NCI-H748 treated with DMSO at 0.1 percent for 48 hours (cell line): Measurements from ENCODE around the gene RGS9.
"Not testable (repeated sequence)": the region's sequence is repeated elsewhere in the genome, so short reads cannot be mapped to it uniquely, and the experiment has no call there.

Experiments used
- DNase-seq: peaks from one replicate; lab custom pipeline; 2025; lab: John Stamatoyannopoulos, UW

RGS9 gene

DNA sequence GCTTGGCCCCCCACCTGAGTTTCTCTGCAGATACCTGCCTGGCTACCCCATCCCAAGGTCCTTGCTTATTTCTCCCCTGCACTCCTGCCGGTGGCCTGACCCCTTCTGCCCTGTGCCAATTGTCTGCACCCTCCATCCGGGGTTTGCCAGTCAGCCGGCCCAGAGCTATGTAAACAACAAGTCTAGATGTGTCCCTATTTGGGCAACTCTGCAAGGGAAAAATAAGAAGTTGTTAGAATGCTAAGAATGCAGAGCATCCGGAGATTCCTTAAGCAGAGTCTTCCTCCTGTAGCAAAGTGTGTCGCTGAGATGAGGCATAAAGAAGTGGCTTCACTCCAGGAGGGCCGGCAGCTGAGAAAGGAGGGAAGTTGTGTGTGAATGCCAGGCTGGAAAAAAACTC, 46.6 kb downstream of the RGS9 start:
- no peak for DNase-seq

DNA sequence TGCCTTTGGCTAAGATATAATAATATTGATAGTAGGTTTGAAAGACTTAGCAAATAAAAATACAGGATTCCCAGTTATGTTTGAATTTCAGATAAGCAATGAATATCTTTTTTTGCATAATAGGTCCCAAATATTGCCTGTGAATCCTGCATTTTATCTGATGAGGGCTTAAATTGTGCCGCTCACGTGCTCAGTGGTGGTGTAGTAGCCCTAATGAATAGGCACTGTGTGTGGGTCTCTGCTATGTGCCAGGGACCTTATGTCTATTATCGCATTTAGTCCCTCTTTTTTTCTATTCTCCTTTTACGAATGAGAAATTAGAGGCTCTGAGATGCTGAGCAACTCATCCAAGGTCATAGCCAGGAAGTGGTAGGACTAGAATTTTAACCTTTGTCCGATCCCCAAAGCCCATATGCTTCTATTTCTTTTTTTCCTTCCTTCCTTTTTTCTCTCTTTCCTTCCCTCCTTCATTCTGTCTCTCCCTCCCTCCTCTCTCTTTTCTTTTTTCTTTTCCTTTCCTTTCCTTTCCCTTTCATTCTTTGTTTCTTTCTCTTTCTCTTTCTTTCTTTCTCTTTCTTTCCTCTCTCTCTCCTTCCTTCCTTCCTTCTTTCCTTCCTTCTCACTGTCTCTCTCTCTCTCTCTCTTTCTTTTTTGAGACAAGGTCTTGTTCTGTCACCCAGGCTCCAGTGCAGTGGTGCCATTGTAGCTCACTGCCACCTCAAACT, 47.2 kb downstream of the RGS9 start:
- DNase-seq = no peak

DNA sequence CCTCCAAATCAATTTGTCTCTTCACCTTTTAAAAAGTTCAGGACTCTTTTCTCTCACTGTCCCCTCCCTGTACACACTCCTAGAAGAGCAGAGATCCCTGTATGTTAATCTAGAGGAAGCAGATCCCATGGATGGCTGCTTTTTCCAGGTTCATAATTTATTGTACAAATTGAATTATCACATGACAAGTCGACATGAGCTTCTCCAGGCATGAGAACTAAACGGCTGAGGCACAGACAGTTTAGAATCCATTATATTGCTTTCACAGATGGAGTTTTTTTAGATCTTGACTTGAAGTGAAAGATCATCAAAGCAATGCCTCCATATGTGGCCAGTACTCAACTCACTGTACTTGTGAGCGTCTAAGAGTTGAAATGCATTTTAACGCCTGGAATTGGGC, 47.9 kb downstream of the RGS9 start:
- DNase-seq = no peak

DNA sequence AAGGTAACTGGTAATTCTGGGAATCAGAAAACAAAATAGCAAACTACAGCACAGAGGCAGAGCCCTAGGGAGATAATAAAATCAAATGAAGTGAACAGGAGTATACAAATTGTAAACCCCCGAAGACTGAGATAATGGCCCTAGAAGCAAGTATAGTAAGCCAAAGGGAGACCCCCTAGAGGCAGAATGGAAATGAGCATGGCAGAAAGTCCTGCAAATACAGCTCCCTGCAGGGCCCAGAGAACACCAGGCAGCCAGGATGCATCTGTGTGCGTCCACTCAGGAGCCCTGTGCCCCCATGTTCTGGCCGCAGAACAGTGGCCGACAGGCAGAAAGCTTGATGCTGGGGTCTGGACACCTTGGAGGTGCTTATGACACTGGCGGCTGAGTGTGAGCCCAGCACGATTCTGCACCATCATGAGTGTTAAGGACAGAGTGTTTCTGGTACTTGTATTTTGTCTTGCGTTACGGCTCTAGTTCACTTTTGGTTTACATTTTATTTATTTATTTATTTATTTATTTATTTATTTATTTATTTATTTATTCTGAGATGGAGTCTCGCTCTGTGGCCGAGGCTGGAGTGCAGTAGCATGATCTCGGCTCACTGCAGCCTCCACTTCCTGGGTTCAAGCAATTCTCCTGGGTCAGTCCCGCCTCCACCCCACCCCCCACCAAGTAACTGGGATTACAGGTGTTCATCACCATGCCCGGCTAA, 48.7 kb downstream of the RGS9 start:
- DNase-seq = no peak

DNA sequence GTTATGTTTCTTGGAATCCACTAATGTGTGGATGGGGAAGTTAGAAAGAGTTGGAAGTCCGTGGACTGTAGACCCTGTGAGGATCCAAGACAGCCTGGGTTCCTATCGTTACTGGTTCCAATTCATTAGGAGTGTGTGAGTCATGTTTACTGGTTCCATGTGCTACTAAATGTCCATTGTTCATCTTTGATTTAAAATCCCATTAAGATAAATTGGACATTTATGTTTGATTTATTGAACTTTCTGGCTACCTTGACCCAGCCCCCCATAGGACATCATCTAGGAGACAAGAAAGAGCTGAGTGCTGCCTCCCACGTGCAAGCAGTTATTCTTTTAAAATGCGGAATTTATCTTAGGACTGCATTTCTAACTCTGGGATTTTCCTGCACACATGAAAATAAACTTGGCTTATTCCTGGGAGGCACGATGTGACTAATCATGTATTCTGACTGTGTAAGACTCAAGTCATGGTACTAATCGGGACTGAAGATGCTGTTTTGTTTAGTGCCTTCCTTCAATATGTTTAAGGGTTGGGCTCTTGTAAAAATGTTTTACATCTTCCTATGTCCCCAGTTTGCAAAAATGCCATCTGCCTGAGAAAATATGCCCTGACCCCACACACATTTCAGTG, 53.4 kb downstream of the RGS9 start:
- no peak for DNase-seq

DNA sequence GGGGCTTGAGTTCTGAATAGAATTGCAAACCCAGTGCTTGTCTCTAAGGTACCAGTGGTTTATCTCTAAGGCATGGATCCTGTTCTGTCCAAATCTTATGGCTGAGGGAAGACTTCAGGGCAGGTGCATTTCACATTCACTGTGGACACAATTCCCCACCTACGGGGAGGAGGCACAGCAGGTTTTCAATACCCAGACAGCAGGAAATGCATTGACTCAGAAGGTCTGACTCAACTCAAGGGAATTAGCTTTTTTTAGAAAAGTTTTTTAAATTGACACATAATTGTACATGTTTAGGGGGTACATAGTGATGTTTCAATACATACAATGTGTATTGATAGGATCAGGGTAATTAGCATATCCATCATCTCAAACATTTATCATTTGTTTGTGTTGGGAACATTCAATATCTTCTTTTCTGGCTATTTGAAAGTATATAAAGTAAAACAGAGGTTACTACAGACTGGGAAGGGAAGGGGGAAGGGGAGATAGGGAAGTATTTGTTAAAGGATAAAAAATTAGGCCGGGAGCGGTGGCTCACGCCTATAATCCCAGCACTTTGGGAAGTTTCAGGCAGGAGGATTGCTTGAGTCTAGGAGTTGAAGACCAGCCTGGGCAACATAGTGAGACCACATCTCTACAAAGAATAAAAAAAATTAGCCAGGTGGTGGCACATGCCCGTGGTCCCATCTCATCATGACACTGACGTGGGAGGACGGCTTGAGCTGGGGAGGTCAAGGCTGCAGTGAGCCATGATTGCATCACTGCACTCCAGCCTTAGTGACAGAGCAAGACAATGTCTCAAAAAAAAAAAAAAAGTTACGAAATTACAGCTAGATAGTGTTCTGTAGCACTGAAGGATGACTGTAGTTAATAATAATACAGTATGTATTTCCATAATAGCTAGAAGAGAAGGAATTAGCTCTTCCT, 54.9 kb downstream of the RGS9 start:
- no peak for DNase-seq

DNA sequence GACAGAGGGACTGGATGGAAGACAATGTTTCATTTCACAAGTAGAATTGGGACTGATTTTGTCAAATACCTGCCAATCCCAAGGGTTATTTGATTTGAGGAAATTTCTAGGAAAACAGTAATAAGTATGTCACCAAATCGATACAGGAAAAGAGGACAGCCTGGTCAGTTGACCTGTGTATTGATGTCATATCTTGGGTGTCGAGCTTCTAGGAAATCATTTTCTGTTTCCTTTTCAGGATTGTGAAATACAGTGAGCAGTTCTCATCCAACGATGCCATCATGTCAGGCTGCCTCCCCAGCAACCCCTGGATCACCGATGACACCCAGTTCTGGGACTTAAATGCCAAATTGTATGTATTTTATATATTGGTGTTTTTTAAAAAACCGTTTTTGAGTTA, 56.1 kb downstream of the RGS9 start:
- no peak for DNase-seq

DNA sequence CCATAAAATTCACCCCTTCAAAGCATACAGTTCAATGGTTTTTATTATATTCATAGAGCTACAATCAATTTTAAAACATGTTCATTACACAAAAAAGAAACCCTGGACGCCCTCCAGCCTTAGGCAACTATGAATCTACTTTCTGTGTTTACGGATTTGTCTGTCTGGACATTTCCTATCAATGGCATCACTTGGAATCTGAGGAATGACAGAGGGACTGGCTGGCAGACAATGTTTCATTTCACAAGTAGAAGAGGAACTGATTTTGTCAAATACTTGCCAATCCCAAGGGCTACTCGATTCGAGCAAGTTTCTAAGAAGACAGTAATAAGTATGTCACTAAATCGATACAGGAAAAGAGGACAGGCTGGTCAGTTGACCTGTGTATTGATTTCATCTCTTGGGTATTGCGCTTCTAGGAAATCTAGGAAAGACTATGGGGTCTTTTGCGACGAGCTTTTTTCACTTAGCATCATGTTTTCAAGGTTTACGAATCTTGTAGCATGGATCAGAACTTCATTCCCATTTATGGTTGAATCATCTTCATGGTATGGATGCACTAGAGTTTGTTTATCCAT, 56.6 kb downstream of the RGS9 start:
- no peak for DNase-seq

DNA sequence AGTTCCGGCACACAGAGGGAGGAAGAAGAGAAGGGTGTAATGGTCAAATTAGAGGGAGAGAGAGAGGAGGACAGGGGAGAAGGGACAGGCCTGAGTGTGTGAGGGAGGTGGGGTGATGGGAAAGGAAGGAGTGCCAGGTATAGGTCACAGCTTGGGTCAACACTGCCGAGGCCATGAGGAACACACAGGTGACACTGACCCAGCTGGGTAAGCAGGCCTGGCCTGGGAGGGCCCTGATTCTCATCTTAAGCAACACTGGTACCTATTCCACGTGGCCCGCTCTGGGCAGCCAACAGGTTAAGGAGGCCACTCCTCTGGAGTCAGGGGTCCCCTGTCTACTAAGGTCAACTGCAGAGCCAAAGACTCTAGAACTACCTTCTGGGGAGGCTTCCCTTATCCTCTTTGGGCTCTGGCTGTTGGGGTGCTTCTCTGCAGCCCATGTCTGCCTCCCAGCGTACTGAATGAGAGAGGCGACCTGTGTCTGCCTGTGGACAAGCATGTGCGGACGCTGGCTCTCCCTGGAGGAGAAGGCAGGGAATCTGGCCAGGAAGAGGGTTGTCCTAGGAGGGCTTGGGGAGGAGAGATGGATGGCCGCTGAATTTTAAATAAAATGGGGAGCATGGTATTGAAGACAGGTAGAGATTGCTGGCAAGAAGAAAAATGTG, 57.6 kb downstream of the RGS9 start:
- DNase-seq = no peak

DNA sequence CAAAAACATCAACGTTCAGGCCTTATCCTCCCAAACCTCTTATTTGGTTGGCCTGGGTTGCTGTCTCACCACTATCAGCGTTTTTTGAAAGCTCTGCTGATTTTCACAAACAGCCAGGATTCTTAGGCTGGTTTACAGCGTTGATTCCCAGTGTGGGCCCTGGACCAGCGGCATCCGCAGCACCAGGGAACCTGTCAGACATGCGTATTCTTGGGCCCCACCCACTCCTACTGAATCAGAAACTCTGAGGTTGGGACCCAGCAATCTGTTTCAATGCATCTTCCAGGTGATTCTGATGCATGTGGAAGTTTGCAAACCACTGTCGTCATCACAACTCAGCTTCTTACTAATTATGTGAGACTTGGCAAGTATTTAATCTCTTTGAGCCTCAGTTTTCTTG, 58.5 kb downstream of the RGS9 start:
- no peak for DNase-seq

DNA sequence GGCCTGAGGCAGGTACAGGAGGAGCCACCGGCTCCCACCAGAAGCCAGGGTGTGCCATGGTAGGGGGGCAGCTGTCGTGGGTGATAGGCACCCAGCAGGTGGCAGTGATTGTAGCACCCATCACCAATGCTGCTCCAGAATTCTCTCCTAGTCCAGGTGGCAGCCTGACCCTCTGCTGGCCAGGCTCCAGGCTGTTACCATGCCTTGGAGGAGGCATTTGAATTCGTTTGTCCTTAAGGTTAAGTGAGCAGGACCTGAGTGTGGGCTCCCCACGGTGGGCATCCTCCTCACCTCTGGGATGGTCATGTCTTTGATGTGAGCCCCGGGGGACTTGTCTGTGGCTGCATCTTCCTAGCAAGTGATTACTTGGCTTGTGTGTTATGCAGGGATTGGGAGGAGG, 59.4 kb downstream of the RGS9 start:
- DNase-seq = no peak

DNA sequence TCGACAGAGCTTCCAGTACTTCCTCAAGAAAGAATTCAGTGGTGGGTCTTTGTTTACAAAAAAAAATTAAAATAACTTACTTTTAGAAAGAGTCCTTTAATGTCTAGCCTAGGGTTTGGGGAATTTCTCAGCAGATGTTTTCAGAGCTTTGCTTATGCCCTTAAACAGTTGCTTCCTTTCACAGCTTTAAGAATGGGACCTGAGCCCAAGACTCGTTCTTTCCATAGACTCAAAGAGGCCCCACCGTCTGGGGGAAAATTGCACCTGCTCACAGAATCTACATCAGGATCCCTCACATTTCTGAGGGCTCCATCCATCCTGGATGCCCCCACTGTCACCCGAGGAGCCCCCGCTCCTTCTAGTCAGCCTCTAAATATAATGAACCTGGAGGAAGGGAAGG, 60.0 kb downstream of the RGS9 start:
- no peak for DNase-seq

DNA sequence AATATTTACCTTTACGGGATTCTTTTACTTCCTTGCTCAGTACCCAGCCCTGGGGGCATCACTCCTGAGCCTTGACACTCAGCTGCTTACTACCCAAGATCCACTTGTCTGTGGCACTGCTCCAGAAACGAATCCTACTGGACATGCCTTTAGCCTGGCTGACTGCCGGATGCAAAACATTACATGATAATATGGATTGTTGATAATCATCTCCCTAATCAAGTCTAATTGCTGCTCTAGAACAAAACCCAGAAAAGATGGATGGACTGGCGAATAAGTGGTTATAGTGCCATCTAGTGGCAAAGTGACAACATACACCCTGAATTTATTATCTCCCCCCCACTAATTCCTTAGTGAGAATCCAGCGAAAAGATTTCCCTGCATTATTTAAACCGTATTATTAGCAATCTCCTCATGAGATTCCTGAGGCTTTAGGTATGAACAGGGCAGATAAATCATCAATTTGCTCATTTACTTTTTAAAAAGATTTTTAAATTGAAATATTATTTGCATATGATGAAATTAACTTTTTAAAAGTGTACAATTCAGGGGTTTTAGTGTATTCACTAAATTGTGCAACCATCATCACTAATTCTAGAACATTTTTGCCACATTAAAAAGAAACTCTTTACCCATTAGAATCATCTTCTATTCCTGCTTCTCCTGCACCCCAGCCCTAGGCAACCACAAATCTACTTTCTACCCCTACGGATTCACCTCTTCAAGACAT, 61.6 kb downstream of the RGS9 start:
- DNase-seq = peak; percentile 78

DNA sequence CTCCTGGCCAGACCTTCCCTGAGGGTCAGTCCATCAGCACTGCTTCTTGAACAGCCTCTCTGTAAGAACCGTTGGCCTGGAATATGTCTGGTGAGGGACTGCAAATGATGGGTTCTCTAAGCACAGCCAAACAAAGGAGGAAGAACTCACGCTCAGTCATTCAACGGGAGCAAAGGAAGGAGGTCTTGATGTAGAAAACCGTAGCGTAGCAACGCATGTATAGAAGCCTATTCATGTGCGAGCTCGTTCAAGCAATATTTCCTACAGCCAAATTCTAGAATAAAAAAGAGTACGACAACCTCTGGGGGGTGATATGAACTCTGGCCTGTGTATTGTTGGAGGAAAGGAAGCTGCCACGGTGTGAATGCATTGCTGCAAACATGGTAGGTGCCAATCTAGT, 64.2 kb downstream of the RGS9 start:
- no peak for DNase-seq

DNA sequence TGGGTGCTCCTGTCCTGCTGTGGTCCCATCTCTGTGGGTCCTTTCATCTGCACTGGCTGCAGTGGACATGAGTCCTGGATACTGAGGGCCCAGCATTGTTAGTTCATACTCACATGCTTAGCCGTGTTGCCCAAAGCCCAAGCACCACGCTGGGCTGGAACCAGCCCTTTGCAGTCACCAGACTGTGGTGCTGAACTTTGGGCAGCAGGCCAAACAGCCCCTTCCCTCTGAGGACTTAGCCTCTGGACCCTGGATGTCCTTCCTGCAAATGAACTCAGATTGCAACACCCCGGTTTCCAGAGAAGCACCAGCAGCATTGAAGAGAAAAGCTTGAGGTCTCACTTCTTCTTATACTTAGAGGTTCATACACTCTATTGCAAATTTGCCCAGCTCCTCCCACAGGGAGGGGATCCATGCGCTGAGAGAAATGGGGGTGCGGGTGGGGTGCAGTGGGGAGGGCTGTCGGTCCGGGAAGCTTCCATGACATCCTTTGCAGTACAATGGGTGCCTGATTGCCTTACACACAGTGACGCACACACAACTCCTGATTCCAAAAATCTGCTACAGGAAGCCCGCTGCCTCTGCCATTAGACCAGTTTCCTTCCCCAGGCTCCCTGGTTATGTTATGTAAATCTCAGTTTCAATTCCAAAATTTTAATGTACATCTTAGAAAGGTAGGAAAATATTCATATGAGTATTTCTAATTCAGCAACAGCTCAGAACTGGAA, 65.8 kb downstream of the RGS9 start:
- no peak for DNase-seq

DNA sequence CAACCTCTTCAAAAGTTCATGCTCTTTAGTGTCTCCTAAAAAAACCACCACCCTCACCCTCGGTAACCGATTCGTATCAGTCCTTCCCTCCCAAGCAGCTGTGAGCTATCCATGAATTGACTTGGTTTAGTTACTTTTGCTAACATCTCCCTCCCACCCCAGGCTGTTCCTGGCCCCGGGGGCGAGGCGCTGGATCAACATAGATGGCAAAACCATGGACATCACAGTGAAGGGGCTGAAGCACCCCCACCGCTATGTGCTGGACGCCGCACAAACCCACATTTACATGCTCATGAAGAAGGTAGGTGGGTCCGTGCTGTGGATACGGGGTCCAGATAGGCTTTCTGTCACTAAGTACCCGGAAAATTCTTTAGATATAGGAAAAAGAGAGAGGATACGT, 66.8 kb downstream of the RGS9 start:
- no peak for DNase-seq

DNA sequence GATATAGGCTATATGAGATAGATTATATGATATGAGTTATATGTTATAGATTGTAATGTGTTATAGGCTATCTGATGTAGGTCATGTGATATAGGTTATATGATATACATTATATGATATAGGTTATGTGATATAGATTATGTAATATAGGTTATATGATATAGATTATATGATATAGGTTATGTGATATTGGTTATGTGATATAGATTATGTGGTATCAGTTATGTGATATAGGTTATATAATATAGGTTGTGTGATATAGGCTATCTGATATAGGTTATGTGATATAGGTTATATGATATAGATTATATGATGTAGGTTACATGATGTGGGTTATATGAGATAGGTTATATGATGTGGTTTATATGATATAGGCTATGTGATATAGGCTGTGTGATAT, 68.5 kb downstream of the RGS9 start:
- DNase-seq = no peak

DNA sequence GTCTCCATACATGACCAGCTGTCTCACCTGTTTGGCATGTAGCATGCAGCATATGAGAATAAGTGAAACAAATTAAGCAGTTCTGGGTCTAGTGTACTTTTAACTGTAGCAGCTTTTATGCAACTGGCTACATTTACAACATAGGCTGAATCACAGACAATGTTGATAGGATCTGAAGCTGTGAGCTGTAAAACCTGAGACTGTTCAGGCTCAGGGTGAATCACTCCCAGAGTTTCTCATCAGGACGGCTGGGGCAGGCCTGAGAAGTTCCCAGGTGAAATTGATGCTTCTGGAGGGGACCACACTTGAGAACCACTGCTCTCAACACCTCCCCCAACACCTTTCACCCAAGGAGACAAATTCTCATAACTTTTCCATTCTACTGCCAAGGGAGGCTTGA, 70.3 kb downstream of the RGS9 start:
- DNase-seq = not testable (repeated sequence)

DNA sequence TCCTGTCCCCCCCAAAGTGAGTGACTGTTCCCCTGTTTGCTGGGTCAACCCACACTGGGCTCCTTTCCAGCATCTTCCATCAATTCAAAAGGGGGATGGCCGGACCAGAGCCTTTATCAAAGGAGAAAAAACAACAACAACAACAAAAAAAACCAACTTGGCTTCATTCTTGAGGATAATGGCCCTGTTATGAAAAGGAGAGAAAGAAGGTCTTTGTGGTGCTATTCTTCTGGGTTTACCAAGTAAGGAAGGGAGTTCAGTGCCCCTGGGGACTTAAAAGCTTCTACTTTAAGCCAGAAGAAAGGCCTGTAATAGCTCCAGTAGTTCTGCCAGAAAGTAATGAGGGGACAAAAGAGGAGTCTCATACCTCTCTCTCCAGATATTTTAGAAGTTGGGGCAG, 71.5 kb downstream of the RGS9 start:
- DNase-seq = no peak

DNA sequence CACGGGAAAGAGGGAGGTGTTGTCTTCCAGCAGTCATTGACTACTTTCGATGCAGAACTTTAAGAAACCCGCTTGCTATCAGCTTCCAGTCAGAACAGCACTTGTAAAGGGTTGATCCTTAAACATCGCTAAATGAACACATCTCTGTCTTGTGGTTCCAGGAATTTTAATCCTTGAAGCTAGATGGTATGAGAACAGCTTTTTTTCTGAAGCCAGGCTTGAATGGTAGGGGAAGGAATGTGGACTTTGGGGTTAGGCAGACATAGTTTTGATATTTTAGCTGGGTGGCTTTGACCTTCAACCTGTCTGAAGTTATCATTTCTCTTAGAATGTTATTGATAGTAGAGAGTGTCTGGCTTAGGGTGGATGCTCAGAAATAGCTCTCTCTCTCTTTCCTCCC, 81.1 kb downstream of the RGS9 start:
- no peak for DNase-seq
